HG03457 (cell line): Measurements from ENCODE around the gene MEGF6.

ENCODE experiments used
- ATAC-seq: cut with Tn5 transposase; IDR thresholded peaks from one replicate; pipeline ENCODE4 v1.9.1; 2021; ENCODE audit warnings: moderate number of reproducible peaks; ENCODE audit not compliant: unreplicated experiment

MEGF6 gene, protein sequence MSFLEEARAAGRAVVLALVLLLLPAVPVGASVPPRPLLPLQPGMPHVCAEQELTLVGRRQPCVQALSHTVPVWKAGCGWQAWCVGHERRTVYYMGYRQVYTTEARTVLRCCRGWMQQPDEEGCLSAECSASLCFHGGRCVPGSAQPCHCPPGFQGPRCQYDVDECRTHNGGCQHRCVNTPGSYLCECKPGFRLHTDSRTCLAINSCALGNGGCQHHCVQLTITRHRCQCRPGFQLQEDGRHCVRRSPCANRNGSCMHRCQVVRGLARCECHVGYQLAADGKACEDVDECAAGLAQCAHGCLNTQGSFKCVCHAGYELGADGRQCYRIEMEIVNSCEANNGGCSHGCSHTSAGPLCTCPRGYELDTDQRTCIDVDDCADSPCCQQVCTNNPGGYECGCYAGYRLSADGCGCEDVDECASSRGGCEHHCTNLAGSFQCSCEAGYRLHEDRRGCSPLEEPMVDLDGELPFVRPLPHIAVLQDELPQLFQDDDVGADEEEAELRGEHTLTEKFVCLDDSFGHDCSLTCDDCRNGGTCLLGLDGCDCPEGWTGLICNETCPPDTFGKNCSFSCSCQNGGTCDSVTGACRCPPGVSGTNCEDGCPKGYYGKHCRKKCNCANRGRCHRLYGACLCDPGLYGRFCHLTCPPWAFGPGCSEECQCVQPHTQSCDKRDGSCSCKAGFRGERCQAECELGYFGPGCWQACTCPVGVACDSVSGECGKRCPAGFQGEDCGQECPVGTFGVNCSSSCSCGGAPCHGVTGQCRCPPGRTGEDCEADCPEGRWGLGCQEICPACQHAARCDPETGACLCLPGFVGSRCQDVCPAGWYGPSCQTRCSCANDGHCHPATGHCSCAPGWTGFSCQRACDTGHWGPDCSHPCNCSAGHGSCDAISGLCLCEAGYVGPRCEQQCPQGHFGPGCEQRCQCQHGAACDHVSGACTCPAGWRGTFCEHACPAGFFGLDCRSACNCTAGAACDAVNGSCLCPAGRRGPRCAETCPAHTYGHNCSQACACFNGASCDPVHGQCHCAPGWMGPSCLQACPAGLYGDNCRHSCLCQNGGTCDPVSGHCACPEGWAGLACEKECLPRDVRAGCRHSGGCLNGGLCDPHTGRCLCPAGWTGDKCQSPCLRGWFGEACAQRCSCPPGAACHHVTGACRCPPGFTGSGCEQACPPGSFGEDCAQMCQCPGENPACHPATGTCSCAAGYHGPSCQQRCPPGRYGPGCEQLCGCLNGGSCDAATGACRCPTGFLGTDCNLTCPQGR (N-terminal part only)

DNA sequence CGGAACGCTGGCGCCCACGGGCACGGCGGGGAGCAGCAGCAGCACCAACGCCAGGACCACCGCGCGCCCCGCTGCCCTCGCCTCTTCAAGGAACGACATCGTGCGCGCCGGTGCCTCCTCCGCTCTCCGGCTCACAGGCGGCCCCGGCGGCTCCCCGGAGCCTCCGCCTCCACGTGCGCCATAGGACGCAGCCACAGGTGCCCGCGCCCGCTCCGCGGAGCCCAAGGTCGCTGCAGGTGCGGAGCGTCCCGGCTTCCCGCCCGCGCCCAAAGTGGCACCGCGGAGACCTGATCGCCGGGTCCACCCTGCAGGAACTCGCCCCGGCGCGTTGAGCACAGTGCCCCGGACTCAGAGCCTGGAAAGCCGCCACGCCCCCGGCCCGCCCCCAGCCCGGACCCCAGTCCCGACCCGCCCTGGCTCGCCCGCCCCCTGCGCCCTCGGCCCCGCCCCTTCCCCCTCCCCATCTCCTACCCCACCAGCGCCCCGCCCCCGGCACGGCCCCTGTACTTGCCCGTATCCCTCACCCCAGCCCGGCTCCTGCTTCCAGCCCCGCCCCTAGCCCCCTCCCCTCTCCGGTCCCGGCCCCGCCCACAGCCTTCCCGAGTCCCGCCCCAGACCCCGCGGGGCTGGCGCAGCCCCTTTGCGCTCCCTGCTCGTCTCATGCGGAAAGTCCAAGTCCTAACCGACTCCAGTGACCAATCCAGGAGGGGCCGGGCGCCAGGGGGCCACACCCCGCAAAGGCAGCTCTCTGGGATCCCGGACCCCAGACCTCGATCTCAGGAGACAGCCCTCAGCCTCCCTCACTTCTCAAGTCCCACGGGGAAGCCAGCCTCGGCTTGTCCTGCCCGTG is at the start of gene MEGF6:
MEGF6 (minus strand) TSS at position 339 of the 850 bp plus-strand sequence; CDS start at position 99, 240 bp downstream.
- ATAC-seq = no peak

DNA sequence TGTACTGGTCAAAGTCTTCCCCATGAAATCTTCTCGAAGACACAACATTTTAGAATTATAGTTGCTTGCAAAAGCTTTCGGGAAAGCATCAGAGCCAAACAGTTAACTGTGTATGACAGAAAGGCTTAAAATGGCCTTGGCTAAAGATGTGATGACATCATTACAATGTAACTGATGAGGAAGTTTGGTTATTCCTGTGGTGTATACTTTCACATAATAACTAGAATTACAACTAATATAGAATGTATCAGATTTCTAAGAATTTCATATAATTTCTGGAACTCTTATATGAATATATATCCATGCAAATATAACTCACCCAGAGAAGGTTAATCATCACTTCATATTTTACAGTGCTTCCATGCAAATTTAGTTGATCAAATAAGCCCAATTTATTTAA is 49.4 kb upstream of the MEGF6 start:
- no peak for ATAC-seq

DNA sequence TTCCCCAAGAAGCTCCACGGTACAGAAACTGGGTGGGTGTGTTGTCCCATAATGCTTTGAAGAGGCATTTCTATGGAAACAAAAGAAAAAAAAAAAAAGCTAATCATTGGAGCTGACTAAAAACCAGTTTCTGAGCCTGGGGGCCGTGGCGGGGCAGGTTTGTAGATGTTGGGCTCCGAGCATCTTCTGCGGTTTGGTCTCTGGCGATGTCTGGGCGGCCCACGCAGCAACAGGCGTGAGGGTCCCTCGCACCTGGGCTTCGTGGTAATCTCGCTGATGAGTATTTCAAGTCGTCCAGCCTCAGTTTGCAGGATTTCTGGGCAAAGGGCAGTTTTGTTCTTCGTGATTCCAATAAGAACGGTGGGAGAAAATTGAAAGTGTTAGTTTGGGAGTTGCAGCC is 47.8 kb upstream of the MEGF6 start:
- ATAC-seq = no peak

DNA sequence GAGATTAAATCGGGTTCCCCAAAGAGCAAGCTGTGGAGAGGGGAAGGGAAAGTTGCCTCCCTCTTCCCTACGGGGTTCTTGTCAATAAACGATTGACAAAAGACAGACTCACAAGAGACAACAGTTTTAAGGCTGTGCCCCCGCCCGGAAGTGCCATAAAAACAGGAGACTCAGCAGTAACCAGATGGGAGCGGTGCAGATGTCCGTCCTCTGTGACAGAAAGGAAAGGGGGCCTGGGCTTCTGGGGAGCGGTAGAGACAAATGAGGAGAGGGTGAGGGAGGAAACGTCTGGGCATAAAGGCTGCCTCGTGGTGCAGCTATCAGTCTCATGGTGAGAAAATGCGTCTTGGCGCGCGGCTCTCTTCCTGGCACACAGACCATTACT is 46.9 kb upstream of the MEGF6 start:
- no peak for ATAC-seq

DNA sequence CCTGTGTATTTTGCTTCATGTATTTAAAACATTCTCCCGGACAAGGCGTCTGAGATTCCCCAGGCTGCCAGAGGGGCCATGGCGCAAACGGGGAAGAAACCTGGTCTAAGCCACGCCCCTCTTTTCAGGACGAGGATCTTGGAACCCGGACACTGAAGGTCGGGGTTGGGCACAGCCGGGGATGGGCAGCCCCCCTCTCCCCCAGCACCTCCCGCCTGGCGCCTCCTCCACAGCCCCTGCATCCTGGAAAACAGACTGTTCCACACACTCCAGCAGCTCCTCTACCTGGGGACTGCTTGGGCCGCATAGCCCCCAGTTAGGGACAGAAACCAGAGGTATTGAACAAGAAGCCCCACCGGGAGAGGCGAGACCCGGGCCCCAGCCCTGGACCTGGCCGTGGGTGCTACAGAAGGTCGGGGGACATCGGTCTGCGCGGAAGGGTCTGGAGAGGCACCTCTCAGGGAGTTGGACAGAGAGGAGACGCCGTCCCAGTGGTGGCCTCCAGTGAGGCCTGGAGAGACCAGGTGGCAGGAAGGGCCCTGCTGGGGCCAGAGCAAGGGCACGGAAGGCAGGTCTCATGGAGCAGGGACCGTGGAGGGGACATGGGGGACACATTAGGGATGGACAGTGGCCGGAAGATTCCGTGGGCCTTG is 46.4 kb upstream of the MEGF6 start:
- ATAC-seq = no peak

DNA sequence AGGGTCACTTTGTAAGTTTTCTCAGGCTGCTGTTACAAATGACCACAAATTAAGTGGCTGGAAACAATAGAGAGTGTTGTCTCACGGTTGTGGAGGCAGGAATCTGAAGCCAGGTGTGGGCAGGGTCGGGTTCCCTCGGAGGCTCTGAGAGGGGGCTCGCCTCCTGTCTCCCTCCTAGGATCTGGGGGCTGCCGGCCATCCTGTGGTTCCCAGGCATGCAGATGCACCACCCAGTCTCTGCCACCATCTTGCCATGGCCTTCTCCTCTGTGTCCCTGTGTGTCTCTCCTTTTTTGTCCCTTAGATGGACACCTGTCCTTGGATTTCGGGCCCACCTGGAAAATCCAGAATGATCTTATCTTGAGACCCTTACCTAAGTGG is 45.8 kb upstream of the MEGF6 start:
- peak; percentile 11 for ATAC-seq

DNA sequence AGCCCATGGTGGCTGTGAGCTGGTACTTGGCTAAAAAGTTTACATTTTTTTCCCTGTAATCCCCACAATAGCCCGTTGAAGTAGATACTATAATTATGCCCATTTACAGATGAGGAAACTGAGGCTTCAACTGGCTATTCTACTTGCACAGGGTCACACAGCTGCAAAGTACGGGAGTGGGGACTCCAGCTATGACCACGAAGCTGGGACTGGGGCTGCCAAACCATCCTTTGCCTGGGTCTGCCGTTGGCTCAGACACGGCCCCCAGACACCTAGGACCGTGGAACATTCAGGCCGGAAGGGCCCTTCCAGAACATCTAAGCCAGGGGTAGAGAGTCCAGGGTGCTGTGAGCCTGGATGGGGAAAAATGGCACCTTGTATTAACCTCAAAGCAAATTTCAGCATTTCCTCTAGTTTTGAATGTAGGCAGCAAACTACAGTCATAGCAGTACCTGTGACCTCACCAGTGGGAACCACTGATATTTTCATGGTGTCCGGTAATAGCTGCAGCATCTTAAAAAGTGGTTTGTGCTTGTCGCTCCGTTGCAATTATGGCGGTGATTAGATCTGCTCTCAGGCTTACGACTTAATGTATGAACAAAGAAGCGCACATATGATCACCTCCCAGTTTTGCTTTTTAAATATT is 45.3 kb upstream of the MEGF6 start:
- peak; percentile 53 for ATAC-seq

DNA sequence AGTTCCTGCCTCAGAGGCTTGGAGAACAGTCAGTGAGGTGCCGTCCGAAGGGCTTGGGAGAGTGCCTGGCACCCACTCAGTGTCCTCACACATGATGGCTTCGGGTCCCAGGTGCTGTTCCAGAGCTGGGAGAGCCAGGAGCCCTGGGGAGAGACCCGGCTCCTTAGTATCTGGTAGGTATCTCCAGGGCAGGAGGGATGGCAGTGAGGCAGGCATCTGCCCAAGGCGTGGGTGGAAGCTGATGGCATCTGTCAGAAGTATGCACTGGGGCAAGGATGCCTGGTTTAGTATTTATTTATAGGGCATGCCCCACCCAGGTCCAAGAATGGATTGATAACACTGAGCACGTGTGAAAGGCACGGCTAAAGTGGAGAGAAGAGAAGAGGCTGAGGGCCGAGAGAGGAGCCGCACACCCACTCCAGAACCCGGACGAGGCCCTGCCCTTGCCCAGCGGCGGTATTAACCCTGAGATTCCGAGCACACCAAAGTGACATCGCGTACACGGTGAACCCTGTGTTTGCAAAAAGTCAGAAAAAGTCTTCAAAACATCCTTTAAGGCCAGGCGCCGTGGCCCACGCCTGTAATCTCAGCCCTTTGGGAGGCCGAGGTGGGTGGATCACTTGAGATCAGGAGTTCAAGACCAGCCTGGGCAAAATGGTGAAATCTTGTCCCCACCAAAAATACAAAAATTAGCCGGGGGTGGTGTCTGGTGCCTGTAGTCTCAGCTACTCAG is 43.4 kb upstream of the MEGF6 start:
- ATAC-seq = no peak

DNA sequence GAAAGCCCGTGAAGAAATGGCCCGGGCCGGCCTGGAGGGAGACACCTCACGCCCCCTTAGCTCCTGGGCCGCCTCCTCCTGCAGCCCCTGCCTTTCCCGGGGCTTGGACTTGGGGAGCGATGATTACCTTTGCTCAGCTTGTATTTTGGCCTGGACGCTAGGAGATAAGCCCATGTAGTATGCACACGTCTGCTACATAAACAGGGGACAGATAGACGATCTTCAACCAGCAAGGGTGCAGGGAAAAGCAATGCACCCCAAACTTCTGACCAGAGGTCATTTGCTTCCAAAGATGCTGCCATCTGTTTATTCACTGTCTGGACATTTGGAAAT is 41.9 kb upstream of the MEGF6 start:
- ATAC-seq = no peak

DNA sequence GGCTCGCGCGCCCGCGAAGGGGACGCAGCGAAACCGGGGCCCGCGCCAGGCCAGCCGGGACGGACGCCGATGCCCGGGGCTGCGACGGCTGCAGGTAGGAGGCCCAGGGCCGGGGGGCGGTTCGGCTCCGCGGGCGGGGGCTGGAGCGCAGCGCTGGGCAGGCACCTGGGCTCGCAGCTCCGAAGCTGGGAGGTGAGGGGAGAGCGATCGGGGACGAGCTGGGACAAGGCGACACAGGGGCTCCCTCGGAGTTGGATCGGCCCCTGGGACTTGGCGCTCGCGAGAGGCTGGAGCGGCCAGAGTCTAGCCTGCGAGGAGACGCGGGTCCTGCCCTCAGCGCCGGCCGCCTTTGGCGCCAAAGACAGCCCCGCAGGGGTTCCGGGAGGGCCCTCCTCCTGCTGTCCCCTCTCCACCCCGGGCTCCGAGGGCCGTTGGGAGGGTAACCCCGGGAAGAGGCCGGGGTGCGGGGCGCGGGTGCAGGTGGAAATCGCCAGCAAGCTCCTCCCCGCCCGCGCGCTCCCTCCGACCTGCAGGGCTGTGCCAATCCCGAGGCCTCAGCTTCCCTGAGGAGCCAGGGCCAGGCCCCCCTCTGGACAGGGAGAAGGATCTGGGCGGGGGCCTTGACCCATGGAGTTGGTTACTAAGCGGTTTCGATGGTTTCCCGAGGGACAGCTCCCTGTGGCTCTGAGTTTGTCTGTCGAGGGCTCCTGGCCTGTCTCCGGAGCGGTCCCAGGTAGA is 41.4 kb upstream of the MEGF6 start:
- ATAC-seq = no peak

DNA sequence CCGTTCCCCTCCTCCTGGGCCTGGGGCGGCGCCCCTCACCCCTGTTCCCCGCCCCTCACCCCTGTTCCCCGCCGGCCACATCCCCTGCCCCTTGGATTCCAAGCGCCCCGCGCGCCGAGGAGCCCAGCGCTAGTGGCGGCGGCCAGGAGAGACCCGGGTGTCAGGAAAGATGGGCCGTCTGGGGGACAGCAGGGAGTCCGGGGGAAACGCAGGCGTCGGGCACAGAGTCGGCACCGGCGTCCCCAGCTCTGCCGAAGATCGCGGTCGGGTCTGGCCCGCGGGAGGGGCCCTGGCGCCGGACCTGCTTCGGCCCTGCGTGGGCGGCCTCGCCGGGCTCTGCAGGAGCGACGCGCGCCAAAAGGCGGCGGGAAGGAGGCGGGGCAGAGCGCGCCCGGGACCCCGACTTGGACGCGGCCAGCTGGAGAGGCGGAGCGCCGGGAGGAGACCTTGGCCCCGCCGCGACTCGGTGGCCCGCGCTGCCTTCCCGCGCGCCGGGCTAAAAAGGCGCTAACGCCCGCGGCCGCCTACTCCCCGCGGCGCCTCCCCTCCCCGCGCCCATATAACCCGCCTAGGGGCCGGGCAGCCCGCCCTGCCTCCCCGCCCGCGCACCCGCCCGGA is 40.7 kb upstream of the MEGF6 start, which contains the start of gene TP73:
TP73 (plus strand) TSS at position 587 of the 618 bp plus-strand sequence. CDS start 29,850 bp downstream, outside the sequence.
- no peak for ATAC-seq

DNA sequence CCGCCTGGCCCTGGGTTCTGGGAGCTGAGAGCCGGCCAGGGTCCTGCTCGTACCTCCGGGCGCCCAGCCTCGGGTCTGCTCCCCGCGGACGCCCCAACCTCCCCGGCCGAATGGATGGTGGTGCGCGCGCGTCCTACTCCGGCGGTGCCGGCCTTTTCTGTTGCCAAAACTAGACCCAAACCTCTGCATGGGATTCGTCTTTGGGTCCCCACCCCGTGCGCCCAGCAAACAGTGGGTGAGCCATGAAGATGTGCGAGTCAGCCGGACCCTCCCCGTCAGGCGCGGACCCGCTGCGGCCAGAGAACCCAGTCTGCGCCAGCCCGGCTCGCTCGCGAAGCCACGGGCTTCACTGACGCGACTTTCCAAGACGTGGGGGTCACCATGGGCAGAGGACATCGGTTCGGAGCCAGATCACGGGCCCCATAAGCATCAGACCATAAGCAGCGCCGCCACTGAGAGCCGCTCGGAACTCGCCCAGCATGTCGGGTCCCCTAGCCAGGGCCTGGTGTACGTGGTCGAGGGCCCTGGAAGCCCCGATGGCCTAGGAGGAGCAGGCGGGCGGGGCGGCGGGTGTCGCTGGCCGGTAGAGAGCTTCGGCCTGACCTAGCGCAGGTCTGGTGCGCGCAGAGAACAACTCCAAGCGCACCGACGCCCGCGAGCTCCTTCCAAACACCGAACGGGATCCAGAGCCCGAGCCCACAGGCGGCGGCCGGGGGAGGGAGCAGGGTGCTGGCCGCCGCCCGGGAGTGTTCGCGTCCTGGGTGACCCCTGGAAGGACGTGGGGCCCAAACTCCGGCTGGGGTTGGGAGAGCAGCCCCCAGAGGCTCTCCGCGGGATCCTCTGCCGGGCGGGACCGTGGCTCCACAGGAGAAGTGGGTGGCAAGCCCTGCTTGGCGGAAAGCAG is 40.0 kb upstream of the MEGF6 start:
- no peak for ATAC-seq

DNA sequence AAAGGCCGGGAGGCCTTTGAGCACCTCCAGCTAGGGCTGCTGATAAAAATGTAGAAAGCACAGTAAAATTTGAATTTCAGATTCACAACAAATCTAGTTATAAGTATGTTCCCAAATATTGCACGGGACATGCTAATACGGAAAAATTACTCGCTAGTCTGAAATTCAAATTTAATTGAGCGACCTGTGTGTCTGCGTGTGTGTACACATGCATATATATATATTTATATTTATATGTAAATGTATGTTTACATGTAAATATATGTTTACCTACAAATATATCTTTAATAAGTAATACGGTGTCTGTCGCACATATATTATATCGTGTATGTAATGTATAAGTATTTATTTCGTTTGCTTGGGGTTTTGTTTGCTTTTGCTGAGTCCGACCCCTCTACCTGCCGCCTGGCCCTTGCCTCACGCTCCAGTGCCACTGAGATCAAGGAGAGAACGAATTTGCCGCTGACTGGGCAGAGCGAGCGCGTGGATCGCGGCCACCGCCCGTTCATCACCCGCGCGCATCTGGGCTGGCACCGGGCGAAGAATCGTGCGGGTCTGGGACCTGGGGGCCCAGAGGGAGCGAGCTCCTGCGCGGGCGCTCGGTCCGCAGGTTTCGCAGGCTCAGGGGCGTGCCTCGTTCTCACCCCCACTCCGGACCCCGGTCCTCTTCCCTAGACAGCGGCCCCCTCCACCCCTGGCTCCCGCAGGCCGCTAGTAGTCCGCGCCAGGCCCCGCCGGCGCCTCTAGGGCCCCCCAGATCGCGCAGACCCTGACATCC is 39.1 kb upstream of the MEGF6 start:
- no peak for ATAC-seq

DNA sequence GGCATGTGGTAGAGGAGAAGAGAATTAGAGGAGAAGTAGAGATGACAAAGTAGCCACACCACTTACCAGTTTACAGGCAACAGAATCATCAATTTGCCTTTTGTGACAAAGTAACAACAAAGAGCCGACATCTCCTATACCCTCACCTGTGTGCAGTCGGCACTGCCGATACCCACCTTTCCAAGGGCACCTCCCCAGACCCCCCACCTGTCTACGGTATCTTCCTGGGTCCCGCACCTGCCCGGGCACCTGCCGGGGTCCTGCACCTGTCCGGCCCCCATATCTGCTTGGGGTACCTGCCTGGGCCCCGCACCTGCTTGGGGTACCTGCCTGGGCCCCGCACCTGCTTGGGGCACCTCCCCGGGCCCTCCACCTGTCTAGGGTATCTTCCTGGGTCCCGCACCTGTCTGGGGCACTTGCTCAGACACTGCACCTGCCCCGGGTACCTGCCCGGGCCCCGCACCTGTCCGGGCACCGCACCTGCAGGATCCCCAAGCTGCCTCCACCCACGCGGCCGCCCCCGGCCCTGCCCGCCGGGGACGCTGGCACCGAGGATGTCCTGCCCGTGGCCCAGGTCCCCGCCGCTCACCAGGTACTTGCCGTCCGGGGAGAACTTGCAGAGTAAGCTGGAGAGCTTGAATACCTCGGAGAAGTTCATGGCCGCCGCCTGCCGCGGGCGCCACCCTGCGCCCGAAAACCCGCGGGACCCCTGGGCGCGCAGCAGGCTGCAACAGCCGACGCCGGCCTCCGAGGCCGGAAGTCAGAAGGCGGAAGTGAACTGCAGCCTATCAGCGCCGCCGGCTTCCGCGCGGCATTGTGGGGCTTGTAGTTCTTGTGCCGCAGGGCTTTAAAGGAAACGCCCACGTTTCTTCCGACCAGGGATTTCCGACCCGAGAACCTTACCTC is 38.3 kb upstream of the MEGF6 start, which contains the start of gene WRAP73:
WRAP73 (minus strand) TSS at position 762 of the 906 bp plus-strand sequence; CDS start at position 658, 104 bp downstream.
- peak; percentile 75 for ATAC-seq

DNA sequence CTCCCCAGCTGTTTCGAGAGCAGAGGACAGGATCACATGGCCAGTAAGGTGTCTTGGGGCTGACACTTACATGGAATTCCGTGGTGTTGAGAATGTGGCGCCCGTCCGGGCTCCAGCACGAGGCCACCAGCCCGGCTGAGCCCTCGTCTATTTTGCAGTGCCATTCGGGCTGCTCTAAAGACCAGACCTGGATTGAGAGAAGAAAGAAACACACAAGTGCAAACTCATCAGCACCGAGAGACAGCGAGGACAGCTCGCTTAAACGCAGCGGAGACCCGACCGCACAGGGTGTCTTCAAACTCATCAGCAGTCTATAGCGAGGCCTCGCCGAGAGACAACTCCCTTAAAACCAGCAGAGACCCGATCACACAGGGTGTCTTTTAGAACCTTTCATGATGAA is 35.3 kb upstream of the MEGF6 start:
- ATAC-seq = no peak
